Upper lobe of left lung (tissue), 6 donors: ENCODE results near the gene PAQR5. TPM values are rescaled to one million over a fixed set of nuclear protein-coding genes. Genes with fewer than 3 reads are reported as not detected.

Experiments
- ATAC-seq, 2 donors: fragments of 200-7000 bp; cut with Tn5 transposase; one replicate each; pipeline ENCODE4 v1.9.1; 2022; ENCODE audit warnings: mild to moderate bottlenecking in 2 of 2, moderate library complexity in 2 of 2; ENCODE audit not compliant: low FRiP score in 2 of 2
- DNase-seq, 2 donors: peaks; one replicate each; pipeline ENCODE4 v3.0.0-alpha.2; 2019 to 2020
- H3K27ac ChIP-seq, 4 donors: fragments of 200-600 bp; sonication (generic); one replicate each; pipeline ENCODE4 v1.5.1; 2016 to 2019
- H3K27me3 ChIP-seq, 4 donors: fragments of 200-600 bp; sonication (generic); one replicate each; pipeline ENCODE4 v1.5.1; 2017 to 2019
- H3K36me3 ChIP-seq, 4 donors: fragments of 200-600 bp; sonication (generic); one replicate each; pipeline ENCODE4 v1.5.1; 2016 to 2019
- H3K4me1 ChIP-seq, 4 donors: fragments of 200-600 bp; sonication (generic); one replicate each; pipeline ENCODE4 v1.5.1; 2018 to 2019
- H3K4me3 ChIP-seq, 4 donors: fragments of 200-600 bp; sonication (generic); one replicate each; pipeline ENCODE4 v1.5.1; 2017 to 2019; ENCODE audit warnings: mild to moderate bottlenecking in 2 of 4, moderate library complexity in 1 of 4
- H3K9me3 ChIP-seq, 4 donors: fragments of 200-600 bp; sonication (generic); one replicate each; pipeline ENCODE4 v1.5.1; 2018 to 2019
- CTCF ChIP-seq, 6 experiments: fragments of 450-650 bp in 4 of 6; fragments of 200-600 bp in 2 of 6; sonication (generic) in 2 of 6; IDR thresholded peaks; one replicate each; pipeline ENCODE4 v1.5.1; 2016 to 2019; ENCODE audit warnings: antibody characterized with exemption in 6 of 6
- EP300 ChIP-seq, 4 donors: sonication (generic); formaldehyde crosslinking; IDR thresholded peaks; one replicate each; pipeline ENCODE4 v1.5.1; 2017; ENCODE audit warnings: antibody characterized with exemption in 4 of 4, control low read depth in 2 of 4
- POLR2A ChIP-seq, 4 donors: fragments of 450-650 bp; IDR thresholded peaks; one replicate each; pipeline ENCODE4 v1.5.1; 2016 to 2017; ENCODE audit warnings: antibody characterized with exemption in 4 of 4, mild to moderate bottlenecking in 2 of 4
- POLR2AphosphoS5 ChIP-seq, 2 donors: sonication (generic); formaldehyde crosslinking; IDR thresholded peaks; one replicate each; pipeline ENCODE4 v1.5.1; 2017; ENCODE audit warnings: antibody characterized with exemption in 2 of 2
- WGBS, 2 donors: methylation state at CpG; one replicate each; pipeline ENCODE4 v1.1.5; 2017 to 2018; 5-methylcytosine and 5-hydroxymethylcytosine counted together
- total RNA-seq, 6 donors: library from RNA; depleted of rRNA in 4 of 6; stranded (reverse); fragments of >200 nt in 4 of 6; gene quantifications; one replicate each; pipeline versions ENCODE4 v1.1.0 to v1.2.1, GENCODE V29; 2016 to 2021
- donor health status: DM: no; HTN: no; CAD: no; lungs with moderate emphysema.
- donor health status: DM: no; HTN: yes; CAD: no; lungs with severe emphysema.

Gene PAQR5
- total RNA-seq, 6 donors from 2014 or later, result 15.5 to 39.8 (median 26.5) TPM

GRCh38 chr15:69319384-69320375 lies 21.0 kb downstream of the PAQR5 start:
- Histone ChIP-seq H3K27ac (peak overlapping the region in 2 of 4 donors; percentile 2 to 17), H3K27me3 (no peaks in the 10 kb centered on the region), H3K9me3 (no peaks in the 10 kb centered on the region), H3K4me3 (no peak overlapping the region), H3K36me3 (no peaks in the 10 kb centered on the region), H3K4me1 (peaks cover 4 to 23% (median 15%) of the 10 kb centered on the region in 4 donors)
- no peak for DNase-seq
- peak in 1 of 2 donors; percentile 9 for ATAC-seq
- TF ChIP-seq POLR2AphosphoS5 (IDR thresholded peaks at IDR 0.05), result no peak
- TF ChIP-seq CTCF (IDR thresholded peaks at IDR 0.05), result no peak
- TF ChIP-seq EP300 (IDR thresholded peaks at IDR 0.05), result no peak
- no peak for TF ChIP-seq POLR2A (IDR thresholded peaks at IDR 0.05)
- WGBS, 2 donors, result 61 to 62% methylated on average over 14 to 19 of the region's 19 CpGs

- 29 to 44% methylated on average over 7 of the region's 7 CpGs for WGBS, 2 donors
- no peak for ATAC-seq
Observed at GRCh38 chr15:69320977-69321554, 22.4 kb downstream of the PAQR5 start.

GRCh38 chr15:69323893-69324430 lies 25.2 kb downstream of the PAQR5 start:
- no peaks in the 10 kb centered on the region for H3K27me3 ChIP-seq
- ATAC-seq, result no peak
- no peak for TF ChIP-seq CTCF (IDR thresholded peaks at IDR 0.05)
- TF ChIP-seq POLR2A (IDR thresholded peaks at IDR 0.05), result no peak
- no peak for TF ChIP-seq POLR2AphosphoS5 (IDR thresholded peaks at IDR 0.05)
- TF ChIP-seq EP300 (IDR thresholded peaks at IDR 0.05), result no peak
- H3K36me3 ChIP-seq, result no peaks in the 10 kb centered on the region
- H3K27ac ChIP-seq, result no peak overlapping the region
- no peaks in the 10 kb centered on the region for H3K9me3 ChIP-seq
- peaks cover 10 to 27% (median 15%) of the 10 kb centered on the region in 4 donors for H3K4me1 ChIP-seq
- H3K4me3 ChIP-seq, result no peak overlapping the region
- DNase-seq, result no peak
- 62 to 76% methylated on average over 5 of the region's 5 CpGs for WGBS, 2 donors

More at GRCh38 chr15:69320977-69321554, 22.4 kb downstream of the PAQR5 start:
- peaks cover 4 to 23% (median 15%) of the 10 kb centered on the region in 4 donors for H3K4me1 ChIP-seq
- no peak for DNase-seq
- H3K9me3 ChIP-seq, result no peaks in the 10 kb centered on the region
- no peak overlapping the region for H3K4me3 ChIP-seq
- no peaks in the 10 kb centered on the region for H3K36me3 ChIP-seq
- TF ChIP-seq POLR2AphosphoS5 (IDR thresholded peaks at IDR 0.05) (no peak), EP300 (IDR thresholded peaks at IDR 0.05) (no peak), CTCF (IDR thresholded peaks at IDR 0.05) (no peak), POLR2A (IDR thresholded peaks at IDR 0.05) (no peak)
- peak overlapping the region in 1 of 4 donors; percentile 8 for H3K27ac ChIP-seq
- no peaks in the 10 kb centered on the region for H3K27me3 ChIP-seq

- WGBS, 2 donors, result 95 to 99% methylated on average over 5 of the region's 5 CpGs
- Histone ChIP-seq H3K36me3 (no peaks in the 10 kb centered on the region), H3K4me3 (no peak overlapping the region), H3K27ac (no peak overlapping the region), H3K9me3 (no peaks in the 10 kb centered on the region), H3K4me1 (peaks cover 10 to 23% (median 14%) of the 10 kb centered on the region in 4 donors), H3K27me3 (no peaks in the 10 kb centered on the region)
- no peak for ATAC-seq
- TF ChIP-seq EP300 (IDR thresholded peaks at IDR 0.05), result no peak
- no peak for TF ChIP-seq POLR2A (IDR thresholded peaks at IDR 0.05)
- no peak for TF ChIP-seq CTCF (IDR thresholded peaks at IDR 0.05)
- TF ChIP-seq POLR2AphosphoS5 (IDR thresholded peaks at IDR 0.05), result no peak
- DNase-seq, result no peak
Observed at GRCh38 chr15:69324565-69324964, 25.9 kb downstream of the PAQR5 start.
